Stimulated activated CD4-positive, alpha-beta T cell treated with anti-CD3 and anti-CD28 coated beads, TNF-alpha, amount 100 ng/mL, for 4 hours (primary cell): Measurements from ENCODE around the gene DLX4.

Experiments used
- DNase-seq, 3 experiments: peaks; one replicate each; pipeline ENCODE4 v3.0.0-alpha.2; 2020; ENCODE audit warnings: low read depth in 3 of 3

Gene DLX4

DNA sequence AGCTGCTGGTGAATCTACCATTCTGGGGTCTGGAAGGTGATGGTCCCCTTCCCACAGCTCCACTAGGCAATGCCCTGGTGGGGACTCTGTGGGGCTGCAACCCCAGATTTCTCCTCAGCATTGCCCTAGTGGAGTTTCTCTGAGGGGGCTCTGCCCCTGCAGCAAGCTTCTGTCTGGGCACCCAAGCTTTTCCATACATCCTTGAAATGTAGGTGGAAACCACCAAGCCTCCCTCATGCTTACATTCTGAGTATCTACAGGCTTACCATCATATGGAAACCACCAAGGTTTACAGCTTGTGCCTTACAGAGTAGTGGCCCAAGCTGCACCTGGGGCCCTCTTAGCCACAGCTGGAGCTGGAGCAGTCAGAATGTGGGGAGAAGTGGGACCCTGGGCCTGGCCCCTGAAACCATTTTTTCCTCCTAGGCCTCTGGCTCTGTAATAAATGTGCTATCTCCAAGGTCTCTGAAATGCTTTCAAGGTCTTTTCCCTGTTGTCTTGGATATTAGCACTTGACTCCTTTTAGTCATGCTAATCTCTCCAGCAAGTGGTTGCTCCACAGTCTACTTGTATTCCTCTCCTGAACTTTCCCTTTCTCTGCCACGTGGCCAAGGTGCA is 45.6 kb downstream of the DLX4 start:
- DNase-seq = no peak

DNA sequence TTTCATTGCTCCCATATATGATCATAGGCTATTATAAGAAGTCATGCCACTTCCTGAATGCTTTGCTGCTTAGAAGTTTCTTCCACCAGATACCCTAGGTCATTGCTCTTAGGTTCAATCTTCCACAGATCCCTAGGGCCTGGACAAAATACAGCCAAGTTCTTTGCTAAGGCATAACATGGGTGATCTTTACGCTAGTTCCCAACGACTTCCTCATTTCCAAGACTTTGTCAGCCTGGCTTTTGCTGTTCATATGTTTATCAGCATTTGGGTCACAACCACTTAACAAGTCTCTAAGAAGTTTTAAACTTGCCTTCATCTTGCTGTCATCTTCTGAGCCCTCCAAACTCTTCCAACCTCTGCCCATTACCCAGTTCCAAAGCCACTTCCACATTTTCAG is 46.2 kb downstream of the DLX4 start:
- no peak for DNase-seq

DNA sequence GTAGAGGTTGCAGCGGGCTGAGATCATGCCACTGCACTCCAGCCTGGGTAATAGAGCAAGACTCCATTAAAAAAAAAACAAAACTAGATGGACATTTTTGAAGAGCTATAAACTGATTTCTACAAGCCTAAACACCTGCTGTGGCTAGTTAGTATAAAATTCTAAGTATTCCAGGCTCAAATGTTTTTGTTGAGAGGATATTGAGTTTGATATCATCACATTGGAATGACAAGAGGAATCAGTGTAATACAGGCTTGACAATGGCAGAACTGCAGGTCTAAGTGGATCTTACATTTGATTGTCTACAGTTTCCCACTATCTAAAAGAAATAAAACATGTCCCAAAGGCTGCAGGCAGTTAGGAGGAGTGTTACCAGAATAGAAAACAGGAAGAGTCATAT is 49.9 kb downstream of the DLX4 start:
- DNase-seq = no peak

DNA sequence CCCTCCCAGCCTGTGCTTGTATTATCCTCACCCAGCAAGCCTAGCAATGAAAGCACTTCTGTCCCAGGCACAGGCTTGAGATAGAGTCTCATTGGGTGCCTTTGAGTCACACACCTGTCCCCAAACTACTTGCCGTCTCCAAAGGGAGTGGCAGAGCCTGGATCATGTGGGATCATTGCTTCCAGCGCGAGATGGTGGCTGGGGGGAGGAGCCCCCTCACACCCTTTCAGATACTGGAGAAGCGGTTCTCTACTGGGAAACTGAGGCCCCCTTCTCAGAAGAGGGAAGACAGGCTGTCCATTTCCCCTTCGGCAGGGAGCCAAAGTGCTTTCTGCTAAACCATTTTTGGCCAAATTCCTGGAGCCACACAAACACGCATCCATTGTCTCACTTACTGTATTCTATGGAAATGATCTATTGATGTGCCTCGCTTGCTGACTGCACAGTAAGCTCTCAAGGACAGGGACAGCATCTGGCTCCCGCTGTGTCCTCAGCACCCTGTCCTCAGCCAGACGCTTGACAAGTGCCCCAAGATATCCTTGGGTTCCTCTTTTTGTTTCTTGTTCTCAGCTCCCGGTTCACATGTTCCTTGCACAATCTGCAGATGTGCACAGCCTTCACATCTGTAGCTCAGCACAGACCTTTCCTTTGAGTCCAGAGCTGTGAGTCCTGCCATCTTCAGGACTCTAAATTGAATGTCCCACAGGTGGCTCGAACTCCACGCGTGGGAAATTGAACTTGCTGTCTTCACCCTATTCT is 52.0 kb downstream of the DLX4 start:
- no peak for DNase-seq

DNA sequence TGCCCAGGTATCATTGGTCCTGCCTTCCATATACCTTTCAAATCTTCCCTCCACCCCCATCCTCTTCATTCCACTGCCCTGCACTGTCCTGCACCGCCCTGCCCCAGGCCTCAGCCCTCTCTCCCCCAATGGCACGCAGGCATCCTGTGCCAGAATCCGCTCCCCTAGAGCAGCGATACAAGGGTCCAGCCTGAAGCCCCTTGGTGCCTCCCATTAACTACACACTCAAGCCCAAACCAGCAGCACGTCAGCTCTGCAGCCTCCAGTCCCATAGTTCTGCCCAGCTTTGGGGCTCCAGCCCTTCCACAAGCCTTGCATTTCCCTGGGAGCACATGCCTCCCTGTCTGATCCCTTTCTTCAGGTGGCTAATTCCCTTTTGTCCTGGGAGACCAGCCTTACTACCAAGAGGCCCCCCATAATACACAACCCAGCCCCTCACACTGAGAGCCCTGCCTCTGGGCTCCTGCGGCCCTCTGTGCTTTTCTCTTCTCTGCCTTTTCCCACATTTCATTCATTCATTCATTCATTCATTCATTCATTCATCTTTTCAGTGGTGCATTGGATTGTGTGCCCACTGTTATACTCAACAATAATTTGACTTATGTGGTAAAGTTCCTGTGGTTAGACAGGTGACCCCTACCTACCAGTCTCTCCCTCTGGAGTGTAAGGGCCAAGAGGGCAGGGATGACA is 52.8 kb downstream of the DLX4 start:
- DNase-seq = no peak

DNA sequence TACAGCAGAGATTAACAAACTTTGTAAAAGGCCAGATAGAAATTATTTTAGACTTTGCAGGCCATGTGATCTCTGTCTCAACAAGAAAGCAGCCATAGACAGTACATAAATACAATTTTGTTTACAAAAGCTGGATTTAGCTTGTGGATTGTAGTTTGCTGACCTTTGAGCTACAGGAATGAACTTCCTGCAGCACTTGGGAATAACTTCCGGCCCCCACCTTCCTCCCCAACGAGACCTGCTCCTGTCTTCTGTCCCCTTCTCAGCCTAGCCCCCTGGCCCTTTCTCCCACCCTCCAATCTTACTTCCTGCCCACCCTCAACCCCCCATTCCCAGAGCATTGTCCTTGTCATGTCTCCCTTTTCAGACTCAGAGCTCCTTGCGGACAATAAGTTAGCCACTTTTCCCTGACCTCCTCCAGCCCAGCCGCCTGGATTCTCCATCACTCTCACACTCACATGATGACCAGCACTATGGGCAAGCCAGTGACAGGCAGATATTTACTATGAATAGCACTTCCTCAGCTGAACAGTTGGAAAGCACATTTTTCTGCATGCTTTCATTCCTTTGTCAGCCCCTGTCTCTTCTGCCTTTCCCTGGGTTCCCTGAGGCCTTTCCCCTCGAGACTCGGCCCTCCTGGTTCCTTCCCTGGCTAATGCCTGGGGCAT is 53.6 kb downstream of the DLX4 start:
- no peak for DNase-seq

DNA sequence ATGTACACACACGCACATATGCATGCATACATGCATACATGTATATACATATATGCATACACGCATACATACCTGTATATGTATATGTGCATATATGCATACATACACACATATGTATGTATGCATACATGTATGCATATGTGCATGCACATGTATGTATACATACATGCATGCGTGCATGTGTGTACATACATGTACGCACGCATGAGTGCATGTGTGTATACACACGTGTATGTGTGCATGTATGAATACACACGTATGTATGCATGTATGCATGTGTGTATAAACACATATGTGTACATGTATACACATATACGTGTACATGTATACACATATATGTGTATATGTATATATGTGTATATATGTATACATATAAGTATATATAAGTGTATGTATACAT is 54.5 kb downstream of the DLX4 start:
- no peak for DNase-seq
